NCI-H226 (cell line): ENCODE results near the gene MISP.
"Not testable (repeated sequence)": the region's sequence is repeated elsewhere in the genome, so short reads cannot be mapped to it uniquely, and the experiment has no call there.

ENCODE experiments used
- DNase-seq: peaks from one replicate; pipeline ENCODE4 v3.0.0-alpha.2; 2015

MISP gene

GRCh38 chr19:725461-726089 lies 25.3 kb upstream of the MISP start:
- no peak for DNase-seq

- no peak for DNase-seq
These were observed 23.6 kb upstream of the MISP start for GRCh38 chr19:726993-727956.

- DNase-seq = no peak
These were observed 22.9 kb upstream of the MISP start for GRCh38 chr19:728011-728410.

GRCh38 chr19:729564-729963 lies 21.3 kb upstream of the MISP start:
- DNase-seq = not testable (repeated sequence)

GRCh38 chr19:729965-730668 lies 20.8 kb upstream of the MISP start:
- DNase-seq = no peak

GRCh38 chr19:731000-731399 lies 19.9 kb upstream of the MISP start:
- DNase-seq = no peak

GRCh38 chr19:732148-733069 lies 18.5 kb upstream of the MISP start:
- DNase-seq = no peak

- DNase-seq = no peak
These were observed 16.2 kb upstream of the MISP start for GRCh38 chr19:734716-735115.

- DNase-seq = no peak
These were observed 14.8 kb upstream of the MISP start for GRCh38 chr19:736125-736524.

GRCh38 chr19:737591-738093 lies 13.3 kb upstream of the MISP start:
- DNase-seq = no peak

GRCh38 chr19:738509-739128 lies 12.3 kb upstream of the MISP start:
- DNase-seq = no peak

GRCh38 chr19:739998-740715 lies 10.8 kb upstream of the MISP start:
- no peak for DNase-seq

GRCh38 chr19:740816-741505 lies 10.0 kb upstream of the MISP start:
- not testable (repeated sequence) for DNase-seq

GRCh38 chr19:741506-742131 lies 9.3 kb upstream of the MISP start:
- DNase-seq = no peak

GRCh38 chr19:742540-743075 lies 8.3 kb upstream of the MISP start:
- DNase-seq = no peak

GRCh38 chr19:743168-743687 lies 7.7 kb upstream of the MISP start:
- DNase-seq = no peak

- DNase-seq = not testable (repeated sequence)
These were observed 5.8 kb upstream of the MISP start for GRCh38 chr19:745138-745537.

- no peak for DNase-seq
These were observed 4.6 kb upstream of the MISP start for GRCh38 chr19:746208-746819.

GRCh38 chr19:746956-747355 lies 4.0 kb upstream of the MISP start:
- DNase-seq = no peak
